GM18909 (cell line): ENCODE results near the gene SLCO2A1.

Experiments
- ATAC-seq: cut with Tn5 transposase; IDR thresholded peaks from one replicate; pipeline ENCODE4 v1.9.1; 2021; ENCODE audit warnings: mild to moderate bottlenecking; ENCODE audit not compliant: unreplicated experiment, poor library complexity

Gene SLCO2A1

GRCh38 chr3:133956982-133957381 is 72.7 kb downstream of the SLCO2A1 start:
- no peak for ATAC-seq

- ATAC-seq: no peak
These were observed 73.4 kb downstream of the SLCO2A1 start for GRCh38 chr3:133956353-133956752.

- no peak for ATAC-seq
These were observed 73.8 kb downstream of the SLCO2A1 start for GRCh38 chr3:133955892-133956291.

- ATAC-seq: no peak
These were observed 74.9 kb downstream of the SLCO2A1 start for GRCh38 chr3:133954717-133955360.

GRCh38 chr3:133953297-133953696 is 76.4 kb downstream of the SLCO2A1 start:
- ATAC-seq: no peak

GRCh38 chr3:133949438-133949837 is 80.3 kb downstream of the SLCO2A1 start:
- no peak for ATAC-seq

- no peak for ATAC-seq
These were observed 80.7 kb downstream of the SLCO2A1 start for GRCh38 chr3:133948996-133949395.

GRCh38 chr3:133948131-133948810 is 81.5 kb downstream of the SLCO2A1 start:
- no peak for ATAC-seq

GRCh38 chr3:133945381-133946095 is 84.2 kb downstream of the SLCO2A1 start:
- no peak for ATAC-seq

- no peak for ATAC-seq
These were observed 84.9 kb downstream of the SLCO2A1 start for GRCh38 chr3:133944641-133945380.

GRCh38 chr3:133944181-133944580 is 85.5 kb downstream of the SLCO2A1 start:
- no peak for ATAC-seq

- no peak for ATAC-seq
These were observed 86.0 kb downstream of the SLCO2A1 start for GRCh38 chr3:133943639-133944141.

- ATAC-seq: no peak
These were observed 86.6 kb downstream of the SLCO2A1 start for GRCh38 chr3:133943031-133943535.

- no peak for ATAC-seq
These were observed 88.3 kb downstream of the SLCO2A1 start for GRCh38 chr3:133941415-133941821.

GRCh38 chr3:133940536-133940935 is 89.2 kb downstream of the SLCO2A1 start:
- no peak for ATAC-seq

- no peak for ATAC-seq
These were observed 90.3 kb downstream of the SLCO2A1 start for GRCh38 chr3:133939463-133939835.

- ATAC-seq: no peak
These were observed 90.8 kb downstream of the SLCO2A1 start for GRCh38 chr3:133938770-133939462.

GRCh38 chr3:133937756-133938601 is 91.7 kb downstream of the SLCO2A1 start:
- ATAC-seq: no peak
